H9 (cell line): ENCODE data around the gene ZNF724. TPM values are rescaled to one million over a fixed set of nuclear protein-coding genes. Genes with fewer than 3 reads are reported as not detected.
"Not testable (repeated sequence)": the region's sequence is repeated elsewhere in the genome, so short reads cannot be mapped to it uniquely, and the experiment has no call there.

ENCODE experiments used
- DNase-seq: peaks from one replicate; pipeline ENCODE4 v3.0.0-alpha.2; 2017
- H2AFZ ChIP-seq: one replicate; pipeline ENCODE4 v1.6.1; 2013; ENCODE audit warnings: mild to moderate bottlenecking, low read length, control low read depth, moderate library complexity
- H2AK5ac ChIP-seq: 2 replicates; pipeline ENCODE4 v1.6.1; 2013; ENCODE audit warnings: low read length, control low read depth, mixed read lengths; ENCODE audit not compliant: insufficient read length
- H2BK120ac ChIP-seq: one replicate; pipeline ENCODE4 v1.6.1; 2013; ENCODE audit warnings: low read depth, mild to moderate bottlenecking, low read length, control low read depth, inconsistent platforms; ENCODE audit not compliant: poor library complexity, severe bottlenecking
- H2BK12ac ChIP-seq: 2 replicates; pipeline ENCODE4 v1.6.1; 2013; ENCODE audit warnings: low read length, control low read depth, mixed read lengths, low read depth; ENCODE audit not compliant: insufficient read length
- H2BK15ac ChIP-seq: 2 replicates; pipeline ENCODE4 v1.6.1; 2013; ENCODE audit warnings: low read depth, low read length, control low read depth
- H2BK20ac ChIP-seq: one replicate; pipeline ENCODE4 v1.6.1; 2013; ENCODE audit warnings: low read depth, mild to moderate bottlenecking, low read length, control low read depth, inconsistent platforms; ENCODE audit not compliant: poor library complexity, severe bottlenecking
- H2BK5ac ChIP-seq: 2 replicates; pipeline ENCODE4 v1.6.1; 2013; ENCODE audit warnings: low read length, control low read depth, mixed read lengths; ENCODE audit not compliant: insufficient read length
- H3K14ac ChIP-seq: 2 replicates; pipeline ENCODE4 v1.6.1; 2013; ENCODE audit warnings: low read length, control low read depth; ENCODE audit not compliant: insufficient read depth
- H3K18ac ChIP-seq: 2 replicates; pipeline ENCODE4 v1.6.1; 2013; ENCODE audit warnings: low read depth, mild to moderate bottlenecking, mixed read lengths, low read length, control low read depth; ENCODE audit not compliant: insufficient read length
- H3K23ac ChIP-seq: 2 replicates; pipeline ENCODE4 v1.6.1; 2013; ENCODE audit warnings: low read length, control low read depth, mixed read lengths, low read depth; ENCODE audit not compliant: insufficient read length
- H3K23me2 ChIP-seq: 2 replicates; pipeline ENCODE4 v1.6.1; 2013; ENCODE audit warnings: low read depth, mild to moderate bottlenecking, mixed read lengths, low read length, control low read depth; ENCODE audit not compliant: insufficient read length, poor library complexity, severe bottlenecking
- H3K27ac ChIP-seq: 2 replicates; pipeline ENCODE4 v1.5.1; 2013; ENCODE audit warnings: low read length, control low read depth, mixed read lengths, low read depth; ENCODE audit not compliant: insufficient read length
- H3K27me3 ChIP-seq: 2 replicates; pipeline ENCODE4 v1.6.1; 2013; ENCODE audit warnings: low read length, control low read depth, inconsistent platforms; ENCODE audit not compliant: insufficient read depth
- H3K4ac ChIP-seq: 2 replicates; pipeline ENCODE4 v1.6.1; 2013; ENCODE audit warnings: low read depth, mild to moderate bottlenecking, control low read depth, inconsistent platforms, low read length, moderate library complexity
- H3K4me1 ChIP-seq: 2 replicates; pipeline ENCODE4 v1.6.1; 2013; ENCODE audit warnings: low read length, control low read depth, inconsistent platforms; ENCODE audit not compliant: insufficient read depth
- H3K4me2 ChIP-seq: 2 replicates; pipeline ENCODE4 v1.6.1; 2013; ENCODE audit warnings: low read length, control low read depth, mixed read lengths; ENCODE audit not compliant: insufficient read length, insufficient read depth
- H3K56ac ChIP-seq: 2 replicates; pipeline ENCODE4 v1.6.1; 2013; ENCODE audit warnings: low read depth, mild to moderate bottlenecking, mixed read lengths, low read length, control low read depth; ENCODE audit not compliant: insufficient read length
- H3K79me1 ChIP-seq: 2 replicates; pipeline ENCODE4 v1.6.1; 2013; ENCODE audit warnings: low read depth, mild to moderate bottlenecking, moderate library complexity, low read length, control low read depth, inconsistent platforms; ENCODE audit not compliant: insufficient read depth, poor library complexity, severe bottlenecking
- H3K79me2 ChIP-seq: 2 replicates; pipeline ENCODE4 v1.6.1; 2013; ENCODE audit warnings: low read length, control low read depth, inconsistent platforms; ENCODE audit not compliant: insufficient read depth
- H3K9ac ChIP-seq: 2 replicates; pipeline ENCODE4 v1.6.1; 2013; ENCODE audit warnings: low read length, control low read depth, mixed read lengths; ENCODE audit not compliant: insufficient read length; ENCODE audit errors: extremely low read depth
- H3K9me3 ChIP-seq: one replicate; pipeline ENCODE4 v1.6.1; 2013; ENCODE audit warnings: low read depth, low read length, inconsistent platforms; ENCODE audit not compliant: control insufficient read depth
- H3T11ph ChIP-seq: one replicate; pipeline ENCODE4 v1.6.1; 2013; ENCODE audit warnings: mild to moderate bottlenecking, low read length, control low read depth, inconsistent platforms
- H4K20me1 ChIP-seq: one replicate; pipeline ENCODE4 v1.6.1; 2013; ENCODE audit not compliant: control insufficient read depth, insufficient read length, insufficient read depth
- H4K5ac ChIP-seq: 2 replicates; pipeline ENCODE4 v1.6.1; 2013; ENCODE audit warnings: low read depth, mild to moderate bottlenecking, mixed read lengths, low read length, control low read depth; ENCODE audit not compliant: insufficient read length
- H4K8ac ChIP-seq: replicated peaks from 2 replicates; pipeline ENCODE4 v1.6.1; 2013; ENCODE audit warnings: low read length, control low read depth, mixed read lengths, low read depth; ENCODE audit not compliant: insufficient read length
- H4K91ac ChIP-seq: 2 replicates; pipeline ENCODE4 v1.6.1; 2013; ENCODE audit warnings: low read depth, mild to moderate bottlenecking, moderate library complexity, mixed read lengths, low read length, control low read depth; ENCODE audit not compliant: insufficient read length
- H3K27ac Mint-ChIP-seq, 3 experiments: 2 replicates in 2 of 3; 3 replicates in 1 of 3; pipeline ENCODE4 v1.8.0; 2020 to 2021; ENCODE audit warnings: mixed read lengths in 3 of 3, mild to moderate bottlenecking in 1 of 3, moderate library complexity in 1 of 3
- H3K27me3 Mint-ChIP-seq: 2 replicates; pipeline ENCODE4 v1.8.0; 2021; ENCODE audit warnings: low read depth, mild to moderate bottlenecking, moderate library complexity, mixed read lengths
- H3K36me3 Mint-ChIP-seq, 3 experiments: 2 replicates in 2 of 3; 3 replicates in 1 of 3; pipeline ENCODE4 v1.8.0; 2020 to 2021; ENCODE audit warnings: low read depth in 3 of 3, mixed read lengths in 3 of 3; ENCODE audit not compliant: insufficient read depth in 1 of 3
- H3K4me1 Mint-ChIP-seq, 2 experiments: 2 replicates each; pipeline ENCODE4 v1.8.0; 2020; ENCODE audit warnings: mixed read lengths in 2 of 2
- H3K4me3 Mint-ChIP-seq, 2 experiments: 2 replicates in 1 of 2; 3 replicates in 1 of 2; pipeline ENCODE4 v1.8.0; 2020 to 2021; ENCODE audit warnings: mild to moderate bottlenecking in 2 of 2, mixed read lengths in 2 of 2, moderate library complexity in 1 of 2
- H3K9me3 Mint-ChIP-seq, 2 experiments: 2 replicates in 1 of 2; 3 replicates in 1 of 2; pipeline ENCODE4 v1.8.0; 2020; ENCODE audit warnings: mild to moderate bottlenecking in 2 of 2, mixed read lengths in 2 of 2, moderate library complexity in 1 of 2
- WGBS: extraction: QIAGEN DNeasy Blood & Tissue Kit; methylation state at CpG from one replicate; pipeline ENCODE4 v1.1.7; 2013; ENCODE audit warnings: missing lambda C conversion rate, low lambda C conversion rate, mixed read lengths; ENCODE audit not compliant: insufficient read length; ENCODE audit errors: extremely low coverage; 5-methylcytosine and 5-hydroxymethylcytosine counted together
- total RNA-seq: library from RNA; stranded (reverse); gene quantifications from 2 replicates; pipeline ENCODE4 v1.2.1, GENCODE V29; 2021
- TF ChIP-seq, protein P1 (sequence below): fragments of 200-600 bp; sonication (generic); conservative IDR thresholded peaks from 3 replicates; pipeline ENCODE4 v1.8.0; 2021; ENCODE audit warnings: antibody characterized with exemption, mild to moderate bottlenecking

The ZNF724 gene
- total RNA-seq, 1 experiment from 2014 or later: 56.7 TPM

DNA sequence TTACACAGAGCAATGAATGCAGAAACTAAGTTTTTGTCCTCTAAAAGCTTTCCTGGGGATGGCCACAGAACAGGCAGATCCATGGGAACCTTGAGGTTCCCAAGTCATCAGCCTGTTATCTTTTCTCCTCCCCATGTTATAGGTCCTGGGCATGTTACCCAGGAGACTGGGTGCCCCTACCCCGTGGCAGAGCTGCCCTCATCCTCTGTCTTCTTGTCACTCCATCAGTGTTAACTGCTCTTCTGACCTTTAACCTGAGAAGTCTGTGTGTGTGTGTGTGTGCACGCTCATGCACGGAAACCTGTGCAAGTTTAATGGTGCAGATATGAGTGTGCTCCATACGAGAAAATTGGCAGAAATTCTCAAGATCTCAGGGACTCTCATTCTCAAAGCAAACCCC is 43.9 kb upstream of the ZNF724 start:
- no peak overlapping the region for H2BK15ac ChIP-seq
- no peak overlapping the region for H2BK120ac ChIP-seq
- H3K4ac ChIP-seq: no peak overlapping the region
- H3K9me3 Mint-ChIP-seq: peaks cover 77 to 81% of the 10 kb centered on the region in 2 experiments
- H4K20me1 ChIP-seq: no peaks in the 10 kb centered on the region
- no peak overlapping the region for H3T11ph ChIP-seq
- no peaks in the 10 kb centered on the region for H3K79me1 ChIP-seq
- H4K5ac ChIP-seq: no peak overlapping the region
- H3K27me3 ChIP-seq: no peaks in the 10 kb centered on the region
- H4K8ac ChIP-seq: no peak overlapping the region
- H3K56ac ChIP-seq: no peak overlapping the region
- H3K36me3 Mint-ChIP-seq: peaks cover 4 to 21% (median 8%) of the 10 kb centered on the region in 3 experiments; a peak in 5 of 7 replicates
- no peaks in the 10 kb centered on the region for H3K23me2 ChIP-seq
- H2BK5ac ChIP-seq: no peak overlapping the region
- DNase-seq: no peak
- no peak overlapping the region for H3K18ac ChIP-seq
- H3K79me2 ChIP-seq: no peaks in the 10 kb centered on the region
- WGBS: no CpG with 5 or more reads among the region's 4 CpGs
- H2AFZ ChIP-seq: no peak overlapping the region
- H3K9ac ChIP-seq: no peak overlapping the region
- no peak overlapping the region for H3K4me3 Mint-ChIP-seq
- H3K4me2 ChIP-seq: no peak overlapping the region
- H3K4me1 ChIP-seq: no peaks in the 10 kb centered on the region
- no peak overlapping the region for H3K23ac ChIP-seq
- H3K9me3 ChIP-seq: no peaks in the 10 kb centered on the region
- no peak overlapping the region for H2AK5ac ChIP-seq
- H3K27ac Mint-ChIP-seq: no peak overlapping the region
- H3K4me1 Mint-ChIP-seq: no peaks in the 10 kb centered on the region
- no peak overlapping the region for H2BK12ac ChIP-seq
- H3K27ac ChIP-seq: no peak overlapping the region
- no peaks in the 10 kb centered on the region; the same call in 1 of the 2 replicates for H3K27me3 Mint-ChIP-seq
- H4K91ac ChIP-seq: no peak overlapping the region
- TF ChIP-seq, protein P1, sequence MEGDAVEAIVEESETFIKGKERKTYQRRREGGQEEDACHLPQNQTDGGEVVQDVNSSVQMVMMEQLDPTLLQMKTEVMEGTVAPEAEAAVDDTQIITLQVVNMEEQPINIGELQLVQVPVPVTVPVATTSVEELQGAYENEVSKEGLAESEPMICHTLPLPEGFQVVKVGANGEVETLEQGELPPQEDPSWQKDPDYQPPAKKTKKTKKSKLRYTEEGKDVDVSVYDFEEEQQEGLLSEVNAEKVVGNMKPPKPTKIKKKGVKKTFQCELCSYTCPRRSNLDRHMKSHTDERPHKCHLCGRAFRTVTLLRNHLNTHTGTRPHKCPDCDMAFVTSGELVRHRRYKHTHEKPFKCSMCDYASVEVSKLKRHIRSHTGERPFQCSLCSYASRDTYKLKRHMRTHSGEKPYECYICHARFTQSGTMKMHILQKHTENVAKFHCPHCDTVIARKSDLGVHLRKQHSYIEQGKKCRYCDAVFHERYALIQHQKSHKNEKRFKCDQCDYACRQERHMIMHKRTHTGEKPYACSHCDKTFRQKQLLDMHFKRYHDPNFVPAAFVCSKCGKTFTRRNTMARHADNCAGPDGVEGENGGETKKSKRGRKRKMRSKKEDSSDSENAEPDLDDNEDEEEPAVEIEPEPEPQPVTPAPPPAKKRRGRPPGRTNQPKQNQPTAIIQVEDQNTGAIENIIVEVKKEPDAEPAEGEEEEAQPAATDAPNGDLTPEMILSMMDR: no peak
- H2BK20ac ChIP-seq: no peak overlapping the region
- H3K14ac ChIP-seq: no peak overlapping the region

DNA sequence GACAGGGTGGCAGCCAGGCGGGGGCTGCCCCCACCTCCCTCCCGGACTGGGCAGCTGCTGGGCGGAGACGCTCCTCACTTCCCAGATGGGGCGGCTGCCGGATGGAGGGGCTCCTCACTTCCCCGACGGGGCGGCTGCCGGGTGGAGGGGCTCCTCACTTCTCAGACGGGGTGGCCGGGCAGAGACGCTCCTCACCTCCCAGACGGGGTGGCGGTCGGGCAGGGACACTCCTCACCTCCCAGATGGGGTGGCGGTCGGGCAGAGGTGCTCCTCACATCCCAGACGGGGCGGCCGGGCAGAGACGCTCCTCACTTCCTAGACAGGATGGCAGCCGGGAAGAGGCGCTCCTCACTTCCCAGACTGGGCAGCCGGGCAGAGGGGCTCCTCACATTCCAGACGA is 39.8 kb upstream of the ZNF724 start:
- H3K23me2 ChIP-seq, H3K79me1 ChIP-seq, H3K14ac ChIP-seq, H2BK20ac ChIP-seq, H3K27ac Mint-ChIP-seq, H4K5ac ChIP-seq, H3K4me1 ChIP-seq, H4K20me1 ChIP-seq, H2BK15ac ChIP-seq, H3K27me3 Mint-ChIP-seq, H3K23ac ChIP-seq, H3K27ac ChIP-seq, H3K18ac ChIP-seq, H2AK5ac ChIP-seq, H3K4me2 ChIP-seq, H2BK5ac ChIP-seq, H3K4me1 Mint-ChIP-seq, H3K4me3 Mint-ChIP-seq, DNase-seq, H3K4ac ChIP-seq, H2AFZ ChIP-seq, H3K27me3 ChIP-seq, H4K8ac ChIP-seq, H3T11ph ChIP-seq, H3K9ac ChIP-seq, H2BK12ac ChIP-seq, H3K9me3 ChIP-seq, H3K56ac ChIP-seq, H2BK120ac ChIP-seq, H3K79me2 ChIP-seq, H4K91ac ChIP-seq: not testable (repeated sequence)
- peaks cover 13 to 26% (median 22%) of the 10 kb centered on the region in 3 experiments for H3K36me3 Mint-ChIP-seq
- H3K9me3 Mint-ChIP-seq: peaks cover 73 to 76% of the 10 kb centered on the region in 2 experiments
- WGBS: no CpG with 5 or more reads among the region's 26 CpGs
